Skeletal muscle satellite cell (primary cell): Measurements from ENCODE around the gene GAL3ST1.
A peak's percentile ranks its signal among the peaks of the same experiment; 100 is the strongest.
"Not testable (repeated sequence)": the region's sequence is repeated elsewhere in the genome, so short reads cannot be mapped to it uniquely, and the experiment has no call there.

Experiments
- H3K27me3 ChIP-seq: 2 replicates; pipeline ENCODE4 v1.7.0; 2013; ENCODE audit warnings: low read length; ENCODE audit not compliant: control insufficient read depth, insufficient read depth
- H3K36me3 ChIP-seq: 2 replicates; pipeline ENCODE4 v1.7.0; 2013; ENCODE audit warnings: mild to moderate bottlenecking, control low read depth, low read length; ENCODE audit not compliant: insufficient read depth
- H3K4me1 ChIP-seq: 2 replicates; pipeline ENCODE4 v1.7.0; 2013; ENCODE audit warnings: low read length; ENCODE audit not compliant: control insufficient read depth, insufficient read depth
- H3K4me2 ChIP-seq: 2 replicates; pipeline ENCODE4 v1.7.0; 2013; ENCODE audit warnings: mild to moderate bottlenecking, low read length
- H3K4me3 ChIP-seq: 2 replicates; pipeline ENCODE4 v1.7.0; 2013; ENCODE audit warnings: low read length
- H3K9ac ChIP-seq: 2 replicates; pipeline ENCODE4 v1.7.0; 2013; ENCODE audit warnings: mild to moderate bottlenecking, low read depth, low read length, moderate library complexity
- H3K9me3 ChIP-seq: replicated peaks from 2 replicates; pipeline ENCODE4 v1.7.0; 2013; ENCODE audit warnings: mild to moderate bottlenecking, control low read depth, low read length

GAL3ST1 gene

DNA sequence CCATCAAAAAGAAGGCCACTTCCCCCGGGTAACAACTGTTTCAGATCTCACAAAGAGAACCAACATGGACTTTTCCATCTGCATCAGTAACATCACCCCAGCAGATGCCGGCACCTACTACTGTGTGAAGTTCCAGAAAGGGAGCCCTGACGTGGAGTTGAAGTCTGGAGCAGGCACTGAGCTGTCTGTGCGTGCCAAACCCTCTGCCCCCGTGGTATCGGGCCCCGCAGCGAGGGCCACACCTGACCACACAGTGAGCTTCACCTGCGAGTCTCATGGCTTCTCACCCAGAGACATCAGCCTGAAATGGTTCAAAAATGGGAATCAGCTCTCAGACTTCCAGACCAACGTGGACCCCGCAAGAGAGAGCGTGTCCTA lies 31.7 kb downstream of the GAL3ST1 start:
- Histone ChIP-seq H3K27me3 (peaks cover 37% of the 10 kb centered on the region), H3K36me3 (no peaks in the 10 kb centered on the region), H3K9me3 (no peaks in the 10 kb centered on the region), H3K4me1 (peaks cover 9% of the 10 kb centered on the region), H3K4me2 (peak overlapping the region; percentile 66), H3K4me3 (no peak overlapping the region), H3K9ac (no peak overlapping the region)

DNA sequence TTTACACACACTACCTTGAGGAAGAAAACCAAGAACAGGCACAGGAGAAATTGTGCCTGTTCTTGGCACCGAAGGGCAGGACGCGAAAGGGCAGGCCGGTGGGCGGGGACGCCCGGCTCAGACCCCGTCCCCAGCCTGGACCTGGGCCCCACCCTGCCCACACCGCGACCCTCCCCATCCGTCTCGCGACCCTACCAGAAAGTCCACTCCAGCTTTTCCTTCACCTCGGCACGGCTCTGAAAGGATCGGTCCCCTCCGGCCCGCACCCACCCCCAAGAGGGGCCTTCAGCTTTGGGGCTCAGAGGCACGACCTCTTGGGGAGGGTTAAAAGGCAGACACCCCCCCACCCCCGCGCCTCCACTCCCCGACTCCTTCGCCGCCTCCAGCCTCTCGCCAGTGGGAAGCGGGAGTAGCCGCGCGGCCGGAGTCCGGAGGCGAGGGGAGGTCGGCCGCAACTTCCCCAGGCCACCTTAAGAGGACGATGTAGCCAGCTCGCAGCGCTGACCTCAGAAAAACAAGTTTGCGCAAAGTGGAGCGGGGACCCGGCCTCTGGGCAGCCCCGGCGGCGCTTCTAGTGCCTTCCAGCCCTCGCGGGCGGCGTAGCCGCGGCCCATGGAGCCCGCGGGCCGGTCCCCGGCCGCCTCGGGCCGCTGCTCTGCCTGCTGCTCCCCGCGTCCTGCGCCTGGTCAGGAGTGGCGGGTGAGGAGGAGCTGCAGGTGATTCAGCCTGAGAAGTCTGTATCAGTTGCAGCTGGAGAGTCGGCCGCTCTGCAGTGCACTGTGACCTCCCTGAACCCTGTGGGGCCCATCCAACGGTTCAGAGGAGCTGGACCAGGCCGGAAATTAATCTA lies 32.3 kb downstream of the GAL3ST1 start:
- Histone ChIP-seq H3K4me2 (peak overlapping the region; percentile 66), H3K9ac (no peak overlapping the region), H3K36me3 (no peaks in the 10 kb centered on the region), H3K9me3 (no peaks in the 10 kb centered on the region), H3K4me3 (peak overlapping the region; percentile 47), H3K4me1 (peaks cover 9% of the 10 kb centered on the region), H3K27me3 (peaks cover 34% of the 10 kb centered on the region)

DNA sequence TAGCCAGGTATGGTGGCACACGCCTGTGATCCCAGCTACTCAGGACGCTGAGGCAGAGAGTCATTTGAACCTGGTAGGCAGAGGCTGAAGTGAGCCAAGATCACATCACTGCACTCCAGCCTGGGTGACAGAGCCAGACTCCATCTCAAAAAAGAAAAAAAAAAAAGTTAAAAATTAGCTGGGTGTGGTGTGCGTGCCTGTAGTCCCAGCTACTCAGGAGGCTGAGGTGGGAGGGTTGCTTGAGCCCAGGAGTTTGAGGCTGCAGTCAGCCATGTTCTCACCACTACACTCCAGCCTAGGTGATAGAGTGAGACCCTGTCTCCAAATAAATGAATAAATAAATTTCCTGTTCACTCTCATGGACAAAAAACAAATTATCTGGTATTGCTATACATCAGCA lies 33.0 kb downstream of the GAL3ST1 start:
- not testable (repeated sequence) for H3K4me1 ChIP-seq, H3K4me2 ChIP-seq, H3K9ac ChIP-seq, H3K4me3 ChIP-seq, H3K36me3 ChIP-seq, H3K9me3 ChIP-seq
- peaks cover 33% of the 10 kb centered on the region for H3K27me3 ChIP-seq

DNA sequence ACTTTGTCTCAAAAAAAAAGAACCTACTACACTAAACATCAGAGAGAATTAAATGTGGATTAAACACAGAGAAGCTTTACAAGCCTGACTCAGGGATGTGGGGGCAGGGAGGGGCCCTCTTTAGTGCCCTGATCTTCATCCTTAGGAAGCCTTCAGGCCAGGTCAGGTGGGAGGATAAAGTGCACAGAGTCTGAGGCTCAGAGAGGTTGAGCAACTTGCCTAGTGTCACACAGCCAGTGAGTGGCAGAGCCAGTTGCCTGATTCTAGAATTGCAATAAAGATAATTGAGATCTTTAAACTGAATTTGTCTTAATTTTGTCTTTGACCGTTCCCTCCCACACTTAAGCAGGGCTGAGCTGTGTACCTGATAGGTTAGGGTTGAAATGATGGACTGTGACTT lies 35.1 kb downstream of the GAL3ST1 start:
- Histone ChIP-seq H3K9me3 (no peaks in the 10 kb centered on the region), H3K9ac (no peak overlapping the region), H3K27me3 (peaks cover 33% of the 10 kb centered on the region), H3K36me3 (no peaks in the 10 kb centered on the region), H3K4me2 (no peak overlapping the region), H3K4me3 (no peak overlapping the region), H3K4me1 (peaks cover 9% of the 10 kb centered on the region)

DNA sequence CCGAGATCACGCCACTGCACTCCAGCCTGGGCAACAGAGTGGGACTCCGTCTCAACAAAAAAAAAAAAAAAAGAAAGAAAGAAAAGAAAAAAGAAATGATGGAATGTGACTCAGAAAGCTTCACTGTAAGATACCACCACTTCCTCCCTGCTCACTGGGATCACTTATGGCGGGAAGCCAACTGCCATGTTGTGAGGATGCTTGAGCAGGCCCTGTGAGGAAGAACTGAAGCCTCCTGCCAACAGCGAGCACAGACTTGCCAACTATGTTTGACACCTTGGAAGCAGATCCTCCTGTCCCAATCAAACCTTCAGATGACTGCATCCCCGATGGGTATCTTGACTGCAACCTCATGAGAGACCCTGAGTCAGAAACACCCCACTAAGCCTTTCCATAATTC lies 36.2 kb downstream of the GAL3ST1 start:
- Histone ChIP-seq H3K9ac (no peak overlapping the region), H3K4me2 (no peak overlapping the region), H3K36me3 (no peaks in the 10 kb centered on the region), H3K9me3 (no peaks in the 10 kb centered on the region), H3K4me1 (peaks cover 9% of the 10 kb centered on the region), H3K4me3 (no peak overlapping the region), H3K27me3 (peaks cover 34% of the 10 kb centered on the region)

DNA sequence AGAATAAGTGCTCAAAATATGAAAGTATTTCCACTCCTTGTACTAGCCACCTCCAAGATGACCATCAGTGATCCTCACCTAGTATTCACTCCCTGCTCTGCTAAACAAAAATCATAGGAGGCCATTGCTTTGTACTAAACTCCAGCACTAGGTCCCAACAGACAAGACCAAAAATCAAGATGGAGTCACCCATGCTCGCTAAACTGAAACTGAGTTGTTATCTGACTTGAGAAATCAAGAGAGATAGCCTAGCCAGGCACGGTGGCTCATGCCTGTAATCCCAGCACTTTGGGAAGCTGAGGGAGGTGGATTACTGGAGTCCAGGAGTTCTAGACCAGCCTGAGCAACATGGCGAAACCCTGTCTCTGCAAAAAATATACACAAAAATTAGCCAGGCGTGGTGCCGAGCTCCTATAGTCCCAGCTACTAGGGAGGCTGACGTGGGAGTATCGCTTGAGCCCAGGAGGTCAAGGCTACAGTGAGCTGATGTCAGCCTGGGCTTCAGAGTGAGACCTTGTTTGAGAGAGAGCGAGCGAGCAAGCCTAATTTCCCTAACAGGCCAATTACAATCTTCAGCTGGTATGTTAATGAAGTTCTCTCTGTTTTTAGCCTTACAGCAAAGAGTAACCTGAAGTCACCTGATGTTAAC lies 37.3 kb downstream of the GAL3ST1 start:
- Histone ChIP-seq H3K4me2 (no peak overlapping the region), H3K36me3 (no peaks in the 10 kb centered on the region), H3K4me1 (peaks cover 4% of the 10 kb centered on the region), H3K27me3 (peaks cover 25% of the 10 kb centered on the region), H3K9me3 (no peaks in the 10 kb centered on the region), H3K4me3 (no peak overlapping the region), H3K9ac (no peak overlapping the region)

DNA sequence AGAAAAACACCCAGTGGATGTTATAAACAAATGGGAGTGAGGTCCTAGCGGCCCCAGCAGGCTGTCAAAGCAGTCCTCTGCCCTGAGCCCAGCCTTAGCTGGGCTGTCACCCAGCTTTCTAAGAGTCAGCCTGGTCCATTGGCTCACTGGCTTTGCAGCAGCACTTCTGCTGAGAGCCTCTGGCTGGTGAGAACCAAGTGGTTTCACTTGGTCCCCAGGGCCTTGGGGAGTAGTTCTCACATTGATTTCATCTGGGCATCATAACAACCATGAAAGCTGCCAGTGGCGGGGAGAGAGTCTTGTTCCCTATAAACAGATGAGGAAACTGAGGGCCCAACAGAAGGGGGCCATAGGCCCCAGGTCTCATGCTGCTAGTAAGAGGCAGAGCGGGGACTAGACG lies 39.3 kb downstream of the GAL3ST1 start:
- Histone ChIP-seq H3K4me1 (no peaks in the 10 kb centered on the region), H3K4me3 (no peak overlapping the region), H3K9ac (no peak overlapping the region), H3K9me3 (no peaks in the 10 kb centered on the region), H3K27me3 (peaks cover 17% of the 10 kb centered on the region), H3K36me3 (no peaks in the 10 kb centered on the region), H3K4me2 (no peak overlapping the region)

DNA sequence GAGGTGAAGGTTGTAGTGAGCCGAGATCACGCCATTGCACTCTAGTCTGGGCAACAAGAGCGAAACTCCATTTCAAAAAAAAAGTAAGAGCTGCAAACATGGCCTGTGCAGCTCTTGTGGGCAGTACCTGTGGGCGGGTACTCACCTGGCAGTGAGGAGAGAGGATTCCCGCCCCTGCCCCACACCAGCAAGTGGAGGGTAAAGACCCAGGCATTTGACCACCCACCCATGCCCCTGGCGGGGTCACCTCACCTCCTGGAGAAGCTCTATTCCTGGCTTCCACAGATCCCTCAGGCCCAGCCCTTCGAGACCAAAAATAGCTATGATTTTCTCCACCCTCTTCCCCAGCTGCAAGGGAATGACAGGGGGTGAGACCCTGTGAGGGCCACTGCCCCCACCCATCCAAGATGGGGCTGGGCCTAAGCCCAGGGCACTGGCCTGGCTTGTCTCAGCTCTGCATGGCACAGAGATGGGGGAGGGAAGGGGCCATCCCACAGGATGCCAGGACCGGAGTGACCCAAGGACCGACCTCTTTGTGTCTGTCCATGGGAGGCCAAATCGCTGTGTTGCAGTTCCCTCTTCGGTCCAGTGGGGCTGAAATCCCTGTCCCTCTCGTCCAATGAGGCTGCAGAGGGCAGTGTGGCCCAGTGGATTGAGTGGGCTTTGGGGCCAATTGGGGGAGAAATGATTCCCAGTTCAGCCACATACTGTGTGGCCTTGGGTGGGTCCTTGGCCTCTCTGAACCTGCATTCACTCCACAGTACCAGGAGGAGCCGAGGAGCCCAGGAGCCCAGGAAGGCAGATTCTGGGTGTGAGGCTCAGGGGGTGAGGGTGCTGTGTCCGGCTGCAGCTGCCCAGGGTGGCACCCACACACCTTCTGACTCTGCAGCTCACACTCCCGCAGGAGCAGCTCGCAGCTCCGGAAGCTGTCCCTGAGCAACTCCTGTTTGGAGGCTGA lies 42.5 kb downstream of the GAL3ST1 start:
- Histone ChIP-seq H3K27me3 (peaks cover 8% of the 10 kb centered on the region), H3K9ac (no peak overlapping the region), H3K36me3 (no peaks in the 10 kb centered on the region), H3K4me3 (no peak overlapping the region), H3K9me3 (no peaks in the 10 kb centered on the region), H3K4me2 (no peak overlapping the region), H3K4me1 (no peaks in the 10 kb centered on the region)

DNA sequence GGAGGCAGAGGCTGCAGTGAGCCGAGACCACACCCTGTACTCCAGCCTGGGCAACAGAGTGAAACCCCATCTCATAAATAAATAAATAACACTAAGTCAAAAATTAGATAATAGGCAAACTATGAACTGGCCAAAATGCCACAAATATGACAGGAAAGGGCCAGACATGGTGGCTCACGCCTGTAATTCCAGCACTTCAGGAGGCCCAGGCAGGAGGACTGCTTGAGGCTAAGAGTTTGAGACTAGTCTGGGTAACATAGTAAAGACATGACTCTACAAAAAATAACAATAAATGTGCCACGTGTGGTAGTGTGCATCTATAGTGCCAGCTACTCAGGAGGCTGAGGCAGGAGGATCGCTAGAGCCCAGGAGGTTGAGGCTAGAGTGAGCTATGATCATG lies 47.8 kb downstream of the GAL3ST1 start:
- no peaks in the 10 kb centered on the region for H3K4me1 ChIP-seq
- no peaks in the 10 kb centered on the region for H3K36me3 ChIP-seq
- peaks cover 29% of the 10 kb centered on the region for H3K27me3 ChIP-seq
- H3K9me3 ChIP-seq = no peaks in the 10 kb centered on the region
- no peak overlapping the region for H3K9ac ChIP-seq
- H3K4me2 ChIP-seq = no peak overlapping the region
- H3K4me3 ChIP-seq = no peak overlapping the region

DNA sequence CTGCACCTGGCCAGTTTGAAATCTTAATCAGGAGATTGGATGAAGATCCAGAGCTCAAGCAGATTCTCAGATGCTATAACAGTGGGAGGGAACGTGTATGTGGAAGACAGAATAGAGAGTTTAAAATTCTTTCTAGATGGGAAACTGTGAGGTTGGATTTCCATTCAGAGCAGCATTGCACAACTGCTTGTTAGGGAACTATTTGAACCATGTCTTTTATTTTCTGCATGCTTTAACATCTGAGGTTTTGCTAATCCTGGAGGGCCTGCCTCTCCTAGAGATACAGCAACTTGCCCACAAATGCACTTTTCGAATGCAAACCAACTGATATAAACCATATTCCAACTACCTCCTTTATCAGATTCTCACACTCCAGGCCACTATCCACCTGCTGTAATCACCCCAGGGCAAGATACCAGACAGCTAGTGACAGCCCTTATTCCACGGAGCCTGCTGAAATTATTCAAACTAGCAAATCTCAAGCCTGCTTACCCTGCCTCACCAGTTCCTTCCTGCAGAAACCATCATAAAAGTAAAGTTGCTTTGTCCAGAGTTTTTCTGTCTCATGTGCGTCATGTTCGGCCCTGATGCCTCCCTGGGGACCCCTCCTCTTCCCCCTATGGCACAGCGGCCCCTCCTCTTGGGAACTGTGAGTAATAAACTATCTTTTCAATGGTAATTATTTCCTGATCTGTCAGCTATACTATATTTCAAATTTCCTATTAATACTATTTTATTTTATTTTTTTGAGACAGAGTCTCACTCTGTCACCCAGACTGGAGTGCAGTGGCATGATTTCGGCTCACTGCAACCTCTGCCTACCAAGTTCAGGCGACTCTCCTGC lies 50.6 kb downstream of the GAL3ST1 start:
- H3K36me3 ChIP-seq = no peaks in the 10 kb centered on the region
- H3K4me1 ChIP-seq = no peaks in the 10 kb centered on the region
- H3K9me3 ChIP-seq = no peaks in the 10 kb centered on the region
- H3K27me3 ChIP-seq = peaks cover 42% of the 10 kb centered on the region
- H3K4me2 ChIP-seq = no peak overlapping the region
- no peak overlapping the region for H3K9ac ChIP-seq
- H3K4me3 ChIP-seq = no peak overlapping the region
